ENCODE results near the gene SPATA16.
"Not testable (repeated sequence)": the region's sequence is repeated elsewhere in the genome, so short reads cannot be mapped to it uniquely, and the experiment has no call there.

Gene SPATA16

GRCh38 chr3:173140986-173141385 lies at the start of gene SPATA16:
Gene SPATA16, minus strand, starts transcription at chr3:173141235. Its CDS starts 23,504 bp downstream, at chr3:173117731.
- POLR2A ChIA-PET (ENCODE audit: low non-redundant PET): no interaction called here
- DNase-seq (ENCODE audit: low spot score): no peak
- no peak within 1 kb of the TSS for H3K27ac ChIP-seq
- CTCF ChIA-PET: interaction anchor here (0.5 kb wide), 1 partner anchor 1356 kb away, joined by 3 read pairs; no protein-coding TSS in a partner anchor
- no peak for TF ChIP-seq CTCF (conservative IDR thresholded peaks at IDR 0.05; ENCODE audit: low read depth)

- CTCF ChIA-PET: not testable (repeated sequence)
Measured at GRCh38 chr3:173183022-173183421, 42.0 kb upstream of the SPATA16 start.

GRCh38 chr3:173173652-173174051 lies 32.6 kb upstream of the SPATA16 start:
- no peak for DNase-seq (ENCODE audit: low spot score)
- TF ChIP-seq CTCF (conservative IDR thresholded peaks at IDR 0.05; ENCODE audit: low read depth): no peak
- H3K27ac ChIP-seq: no peak overlapping the region
- ChIA-PET POLR2A (ENCODE audit: low non-redundant PET) (no interaction called here), CTCF (no interaction called here)

More at GRCh38 chr3:173183022-173183421, 42.0 kb upstream of the SPATA16 start:
- POLR2A ChIA-PET (ENCODE audit: low non-redundant PET); H3K27ac ChIP-seq; DNase-seq (ENCODE audit: low spot score): not testable (repeated sequence)

- POLR2A ChIA-PET (ENCODE audit: low non-redundant PET); H3K27ac ChIP-seq; DNase-seq (ENCODE audit: low spot score); CTCF ChIA-PET: not testable (repeated sequence)
Measured at GRCh38 chr3:173159139-173159538, 18.1 kb upstream of the SPATA16 start.

- CTCF ChIA-PET; POLR2A ChIA-PET (ENCODE audit: low non-redundant PET); H3K27ac ChIP-seq; DNase-seq (ENCODE audit: low spot score): not testable (repeated sequence)
Measured at GRCh38 chr3:173156533-173156932, 15.5 kb upstream of the SPATA16 start.

DNA sequence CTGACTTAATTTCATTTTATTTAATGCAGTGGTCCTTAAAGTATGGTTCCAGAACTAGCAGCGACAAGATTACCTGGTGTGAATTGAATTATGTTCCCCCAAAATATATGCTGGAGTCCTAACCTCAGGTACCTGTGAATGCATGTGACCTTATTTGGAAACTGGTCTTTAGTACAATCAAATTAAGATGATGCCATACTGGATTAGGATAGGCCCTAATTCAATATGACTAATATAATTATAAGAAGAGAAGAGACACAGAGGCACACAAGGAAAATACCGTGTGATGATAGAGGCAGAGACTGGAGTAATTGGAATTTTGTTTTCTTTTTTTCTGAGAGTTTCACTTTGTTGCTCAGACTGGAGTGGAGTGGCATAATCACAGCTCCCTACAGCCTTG lies 12.6 kb upstream of the SPATA16 start:
- no peak overlapping the region for H3K27ac ChIP-seq
- POLR2A ChIA-PET (ENCODE audit: low non-redundant PET): no interaction called here
- CTCF ChIA-PET: no interaction called here
- no peak for TF ChIP-seq CTCF (conservative IDR thresholded peaks at IDR 0.05; ENCODE audit: low read depth)
- DNase-seq (ENCODE audit: low spot score): no peak

- POLR2A ChIA-PET (ENCODE audit: low non-redundant PET): no interaction called here
- no peak for DNase-seq (ENCODE audit: low spot score)
- CTCF ChIA-PET: interaction anchor here (0.7 kb wide), 1 partner anchor 412 kb away, joined by 3 read pairs; no protein-coding TSS in a partner anchor
- TF ChIP-seq CTCF (conservative IDR thresholded peaks at IDR 0.05; ENCODE audit: low read depth): no peak
- H3K27ac ChIP-seq: no peak overlapping the region
Measured at GRCh38 chr3:173139420-173139819, 1.6 kb downstream of the SPATA16 start.

DNA sequence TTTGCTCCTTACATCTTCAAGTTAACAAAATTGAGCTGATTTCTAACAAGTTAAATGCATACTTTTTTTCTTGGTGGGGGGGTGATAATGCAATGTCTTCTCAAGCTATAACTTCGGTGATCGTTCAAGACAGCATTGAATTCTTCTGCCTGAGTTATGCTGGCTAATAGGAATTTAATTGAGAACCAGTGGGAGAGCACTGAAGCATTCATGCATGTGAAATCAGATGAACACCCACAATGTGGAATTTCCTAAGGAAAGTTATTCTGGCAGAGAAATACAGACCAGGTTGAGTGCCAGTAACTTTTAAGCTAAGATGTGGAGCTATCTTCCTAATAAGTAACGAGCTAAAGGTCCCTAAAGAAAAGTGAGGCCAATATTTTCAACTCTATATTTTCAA lies 3.0 kb downstream of the SPATA16 start:
- POLR2A ChIA-PET (ENCODE audit: low non-redundant PET): no interaction called here
- CTCF ChIA-PET: no interaction called here
- H3K27ac ChIP-seq: no peak overlapping the region
- TF ChIP-seq CTCF (conservative IDR thresholded peaks at IDR 0.05; ENCODE audit: low read depth): no peak
- no peak for DNase-seq (ENCODE audit: low spot score)

Measured in RWPE1 (cell line).